Peyer's patch (tissue), 4 donors: Measurements from ENCODE around the gene TRIM38. TPM values are rescaled to one million over a fixed set of nuclear protein-coding genes. Genes with fewer than 3 reads are reported as not detected.

Experiments used
- DNase-seq, 3 donors: peaks; one replicate each; pipeline ENCODE4 v3.0.0-alpha.2; 2017 to 2019
- H3K27ac ChIP-seq, 4 donors: fragments of 200-600 bp; sonication (generic); one replicate each; pipeline ENCODE4 v1.5.1; 2016 to 2019
- H3K27me3 ChIP-seq, 2 donors: fragments of 200-600 bp; sonication (generic); one replicate each; pipeline ENCODE4 v1.5.1; 2019
- H3K36me3 ChIP-seq, 3 donors: fragments of 200-600 bp; sonication (generic); one replicate each; pipeline ENCODE4 v1.5.1; 2016 to 2019
- H3K4me1 ChIP-seq, 4 donors: fragments of 200-600 bp; sonication (generic); one replicate each; pipeline ENCODE4 v1.5.1; 2016 to 2019
- H3K4me3 ChIP-seq, 4 donors: fragments of 200-600 bp; sonication (generic); 1 replicate in 3 of 4; 2 replicates in 1 of 4; pipeline ENCODE4 v1.5.1; 2016 to 2019; ENCODE audit warnings: mild to moderate bottlenecking in 1 of 4
- H3K9me3 ChIP-seq, 4 donors: fragments of 200-600 bp; sonication (generic); one replicate each; pipeline ENCODE4 v1.5.1; 2016 to 2019; ENCODE audit warnings: mild to moderate bottlenecking in 1 of 4
- POLR2A ChIP-seq, 2 donors: fragments of 450-650 bp; IDR thresholded peaks; one replicate each; pipeline ENCODE4 v1.5.1; 2017; ENCODE audit warnings: antibody characterized with exemption in 2 of 2, mild to moderate bottlenecking in 2 of 2, moderate library complexity in 2 of 2
- total RNA-seq, 4 donors: library from RNA; depleted of rRNA; stranded (reverse); fragments of >200 nt; gene quantifications; one replicate each; pipeline ENCODE4 v1.1.0, GENCODE V29; 2016
- TF ChIP-seq, protein P1 (sequence below), 6 experiments: fragments of 450-650 bp in 4 of 6; fragments of 200-600 bp in 2 of 6; sonication (generic) in 1 of 6; IDR thresholded peaks; one replicate each; pipeline ENCODE4 v1.5.1; 2017 to 2019; ENCODE audit warnings: antibody characterized with exemption in 6 of 6, mild to moderate bottlenecking in 3 of 6, moderate library complexity in 1 of 6

TRIM38 gene
- total RNA-seq, 4 donors from 2014 or later = 15.3 to 24.8 (median 19.3) TPM

DNA sequence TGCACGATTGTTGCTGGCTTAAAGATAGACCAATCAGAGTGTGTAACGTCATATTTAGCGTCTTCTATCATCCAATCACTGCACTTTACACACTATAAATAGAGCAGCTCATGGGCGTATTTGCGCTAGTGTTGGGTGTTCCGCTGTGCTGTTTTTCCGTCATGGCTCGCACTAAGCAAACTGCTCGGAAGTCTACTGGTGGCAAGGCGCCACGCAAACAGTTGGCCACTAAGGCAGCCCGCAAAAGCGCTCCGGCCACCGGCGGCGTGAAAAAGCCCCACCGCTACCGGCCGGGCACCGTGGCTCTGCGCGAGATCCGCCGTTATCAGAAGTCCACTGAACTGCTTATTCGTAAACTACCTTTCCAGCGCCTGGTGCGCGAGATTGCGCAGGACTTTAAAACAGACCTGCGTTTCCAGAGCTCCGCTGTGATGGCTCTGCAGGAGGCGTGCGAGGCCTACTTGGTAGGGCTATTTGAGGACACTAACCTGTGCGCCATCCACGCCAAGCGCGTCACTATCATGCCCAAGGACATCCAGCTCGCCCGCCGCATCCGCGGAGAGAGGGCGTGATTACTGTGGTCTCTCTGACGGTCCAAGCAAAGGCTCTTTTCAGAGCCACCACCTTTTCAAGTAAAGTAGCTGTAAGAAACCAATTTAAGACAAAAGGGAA is 57.9 kb downstream of the TRIM38 start:
- TF ChIP-seq, protein P1, sequence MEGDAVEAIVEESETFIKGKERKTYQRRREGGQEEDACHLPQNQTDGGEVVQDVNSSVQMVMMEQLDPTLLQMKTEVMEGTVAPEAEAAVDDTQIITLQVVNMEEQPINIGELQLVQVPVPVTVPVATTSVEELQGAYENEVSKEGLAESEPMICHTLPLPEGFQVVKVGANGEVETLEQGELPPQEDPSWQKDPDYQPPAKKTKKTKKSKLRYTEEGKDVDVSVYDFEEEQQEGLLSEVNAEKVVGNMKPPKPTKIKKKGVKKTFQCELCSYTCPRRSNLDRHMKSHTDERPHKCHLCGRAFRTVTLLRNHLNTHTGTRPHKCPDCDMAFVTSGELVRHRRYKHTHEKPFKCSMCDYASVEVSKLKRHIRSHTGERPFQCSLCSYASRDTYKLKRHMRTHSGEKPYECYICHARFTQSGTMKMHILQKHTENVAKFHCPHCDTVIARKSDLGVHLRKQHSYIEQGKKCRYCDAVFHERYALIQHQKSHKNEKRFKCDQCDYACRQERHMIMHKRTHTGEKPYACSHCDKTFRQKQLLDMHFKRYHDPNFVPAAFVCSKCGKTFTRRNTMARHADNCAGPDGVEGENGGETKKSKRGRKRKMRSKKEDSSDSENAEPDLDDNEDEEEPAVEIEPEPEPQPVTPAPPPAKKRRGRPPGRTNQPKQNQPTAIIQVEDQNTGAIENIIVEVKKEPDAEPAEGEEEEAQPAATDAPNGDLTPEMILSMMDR (IDR thresholded peaks at IDR 0.05) = peak in 1 of 6 experiments; percentile 7
- peak; percentile 99 to 100 for TF ChIP-seq POLR2A (IDR thresholded peaks at IDR 0.05)
- H3K27ac ChIP-seq = peak overlapping the region; percentile 95 to 97 (median 96)
- peak overlapping the region; percentile 56 to 69 (median 62) for H3K4me3 ChIP-seq
- H3K4me1 ChIP-seq = peaks cover 0 to 3% (median 0%) of the 10 kb centered on the region in 4 donors
- H3K36me3 ChIP-seq = no peaks in the 10 kb centered on the region
- no peaks in the 10 kb centered on the region for H3K9me3 ChIP-seq
- peak; percentile 76 to 94 (median 87) for DNase-seq
- no peaks in the 10 kb centered on the region for H3K27me3 ChIP-seq

DNA sequence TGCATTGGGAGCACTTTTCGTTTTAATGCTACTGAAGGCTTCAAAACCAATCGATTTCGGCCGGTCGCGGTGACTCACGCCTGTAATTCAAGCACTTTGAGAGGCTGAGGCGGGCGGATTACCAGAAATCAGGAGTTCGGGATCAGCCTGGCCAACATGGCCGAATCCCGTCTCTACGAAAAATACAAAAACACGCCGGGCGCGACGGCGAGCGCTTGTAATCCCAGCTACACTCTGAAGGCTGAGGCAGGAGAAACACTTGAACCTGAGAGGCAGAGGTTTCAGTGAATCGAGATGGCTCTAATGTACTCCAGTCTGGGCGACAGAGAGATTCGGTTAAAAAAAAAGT is 58.4 kb downstream of the TRIM38 start:
- Histone ChIP-seq H3K9me3 (no peaks in the 10 kb centered on the region), H3K27ac (peak overlapping the region; percentile 95 to 97 (median 96)), H3K27me3 (no peaks in the 10 kb centered on the region), H3K36me3 (no peaks in the 10 kb centered on the region), H3K4me1 (peaks cover 0 to 5% (median 2%) of the 10 kb centered on the region in 4 donors), H3K4me3 (peak overlapping the region; percentile 56 to 69 (median 62))
- TF ChIP-seq POLR2A (IDR thresholded peaks at IDR 0.05) = no peak
- TF ChIP-seq, protein P1 (IDR thresholded peaks at IDR 0.05) = no peak
- peak; percentile 56 to 82 (median 74) for DNase-seq

DNA sequence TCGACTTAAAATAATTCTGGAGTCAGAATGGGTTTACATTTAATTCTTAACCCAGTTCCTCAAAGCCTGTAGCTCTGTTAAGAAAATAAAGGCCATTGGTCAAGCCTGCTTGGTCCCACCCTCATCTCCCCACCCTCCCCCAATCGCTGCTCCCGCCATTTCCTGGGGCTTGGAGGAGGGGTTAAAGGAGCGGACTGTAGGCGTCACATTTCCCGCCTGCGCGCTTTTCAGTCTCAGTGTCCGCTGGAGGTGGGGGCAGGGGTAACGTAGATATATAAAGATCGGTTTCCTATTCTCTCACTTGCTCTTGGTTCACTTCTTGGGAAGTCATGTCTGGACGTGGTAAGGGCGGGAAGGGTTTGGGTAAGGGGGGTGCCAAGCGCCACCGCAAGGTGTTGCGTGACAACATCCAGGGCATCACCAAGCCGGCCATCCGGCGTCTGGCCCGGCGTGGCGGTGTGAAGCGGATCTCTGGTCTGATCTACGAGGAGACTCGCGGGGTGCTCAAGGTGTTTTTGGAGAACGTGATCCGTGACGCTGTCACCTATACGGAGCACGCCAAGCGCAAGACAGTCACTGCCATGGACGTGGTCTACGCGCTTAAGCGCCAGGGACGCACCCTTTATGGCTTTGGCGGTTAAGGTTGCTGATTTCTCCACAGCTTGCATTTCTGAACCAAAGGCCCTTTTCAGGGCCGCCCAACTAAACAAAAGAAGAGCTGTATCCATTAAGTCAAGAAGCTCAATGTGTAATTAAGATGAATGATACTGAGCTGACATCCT is 58.9 kb downstream of the TRIM38 start:
- H3K4me1 ChIP-seq = peaks cover 0 to 6% (median 2%) of the 10 kb centered on the region in 4 donors
- H3K9me3 ChIP-seq = no peaks in the 10 kb centered on the region
- no peaks in the 10 kb centered on the region for H3K27me3 ChIP-seq
- no peaks in the 10 kb centered on the region for H3K36me3 ChIP-seq
- TF ChIP-seq, protein P1 (IDR thresholded peaks at IDR 0.05) = peak in 2 of 6 experiments; percentile 11 to 34
- peak; percentile 56 to 73 for TF ChIP-seq POLR2A (IDR thresholded peaks at IDR 0.05)
- peak; percentile 90 to 97 (median 94) for DNase-seq
- peak overlapping the region; percentile 56 to 69 (median 62) for H3K4me3 ChIP-seq
- peak overlapping the region; percentile 95 to 97 (median 96) for H3K27ac ChIP-seq

- Histone ChIP-seq H3K9me3 (no peaks in the 10 kb centered on the region), H3K4me3 (peak overlapping the region; percentile 56 to 69 (median 62)), H3K36me3 (no peaks in the 10 kb centered on the region), H3K4me1 (peaks cover 0 to 6% (median 2%) of the 10 kb centered on the region in 4 donors), H3K27ac (peak overlapping the region; percentile 95 to 97 (median 96)), H3K27me3 (no peaks in the 10 kb centered on the region)
- TF ChIP-seq POLR2A (IDR thresholded peaks at IDR 0.05) = no peak
- TF ChIP-seq, protein P1 (IDR thresholded peaks at IDR 0.05) = no peak
- peak in 2 of 3 donors; percentile 64 to 79 for DNase-seq
These were observed 59.5 kb downstream of the TRIM38 start for GRCh38 chr6:26022132-26022472.

GRCh38 chr6:26022737-26023136 is 60.1 kb downstream of the TRIM38 start:
- Histone ChIP-seq H3K4me3 (no peak overlapping the region), H3K9me3 (no peaks in the 10 kb centered on the region), H3K27me3 (no peaks in the 10 kb centered on the region), H3K36me3 (no peaks in the 10 kb centered on the region), H3K27ac (peak overlapping the region in 1 of 4 donors; percentile 95), H3K4me1 (peaks cover 0 to 8% (median 3%) of the 10 kb centered on the region in 4 donors)
- TF ChIP-seq, protein P1 (IDR thresholded peaks at IDR 0.05) = no peak
- TF ChIP-seq POLR2A (IDR thresholded peaks at IDR 0.05) = no peak
- no peak for DNase-seq
